Gastroesophageal sphincter (tissue), 4 donors: Measurements from ENCODE around the gene ADARB1. TPM values are rescaled to one million over a fixed set of nuclear protein-coding genes. Genes with fewer than 3 reads are reported as not detected.

Experiments used
- ATAC-seq: fragments of 150-250 bp; one replicate; pipeline ENCODE4 v1.9.1; 2016; ENCODE audit warnings: mild to moderate bottlenecking, moderate library complexity
- H3K27ac ChIP-seq, 4 donors: fragments of 200-600 bp; sonication (generic) in 3 of 4; 1 replicate in 3 of 4; 2 replicates in 1 of 4; pipeline ENCODE4 v1.5.1; 2016 to 2019
- H3K27me3 ChIP-seq: fragments of 200-600 bp; sonication (generic); one replicate; pipeline ENCODE4 v1.5.1; 2019
- H3K36me3 ChIP-seq, 2 donors: fragments of 200-600 bp; sonication (generic); one replicate each; pipeline ENCODE4 v1.5.1; 2019; ENCODE audit warnings: control low read depth in 1 of 2
- H3K4me1 ChIP-seq, 3 donors: fragments of 200-600 bp; sonication (generic); 1 replicate in 2 of 3; 2 replicates in 1 of 3; pipeline ENCODE4 v1.5.1; 2016 to 2019; ENCODE audit warnings: control low read depth in 2 of 3
- H3K4me3 ChIP-seq, 2 donors: fragments of 200-600 bp; sonication (generic); one replicate each; pipeline ENCODE4 v1.5.1; 2019; ENCODE audit warnings: mild to moderate bottlenecking in 1 of 2, moderate library complexity in 1 of 2
- H3K9me3 ChIP-seq, 3 donors: fragments of 200-600 bp; sonication (generic); one replicate each; pipeline ENCODE4 v1.5.1; 2017 to 2019; ENCODE audit warnings: control low read depth in 2 of 3
- CTCF ChIP-seq, 4 experiments: fragments of 200-600 bp in 2 of 4; fragments of 450-650 bp in 2 of 4; sonication (generic) in 1 of 4; IDR thresholded peaks; one replicate each; pipeline ENCODE4 v1.5.1; 2017 to 2019; ENCODE audit warnings: antibody characterized with exemption in 4 of 4, mild to moderate bottlenecking in 2 of 4, moderate library complexity in 2 of 4
- EP300 ChIP-seq: sonication (generic); formaldehyde crosslinking; IDR thresholded peaks from one replicate; pipeline ENCODE4 v1.6.1; 2017; ENCODE audit warnings: antibody characterized with exemption, mild to moderate bottlenecking
- POLR2A ChIP-seq, 2 donors: fragments of 450-650 bp; IDR thresholded peaks; one replicate each; pipeline ENCODE4 v1.6.1; 2017; ENCODE audit warnings: antibody characterized with exemption in 2 of 2, mild to moderate bottlenecking in 2 of 2, moderate library complexity in 1 of 2
- POLR2AphosphoS5 ChIP-seq: sonication (generic); formaldehyde crosslinking; IDR thresholded peaks from one replicate; pipeline ENCODE4 v1.6.1; 2017; ENCODE audit warnings: antibody characterized with exemption
- WGBS, 2 donors: methylation state at CpG; one replicate each; pipeline ENCODE4 v1.1.5; 2018; ENCODE audit warnings: low coverage in 1 of 2; 5-methylcytosine and 5-hydroxymethylcytosine counted together
- total RNA-seq, 4 donors: library from RNA; depleted of rRNA; stranded (reverse); fragments of >200 nt; gene quantifications; one replicate each; pipeline ENCODE4 v1.1.0, GENCODE V29; 2016

The ADARB1 gene
- total RNA-seq, 4 donors from 2014 or later, result 136 to 228 (median 181) TPM

GRCh38 chr21:45226540-45227326 lies 152.4 kb downstream of the ADARB1 start:
- peaks cover 0 to 13% (median 6%) of the 10 kb centered on the region in 3 donors for H3K4me1 ChIP-seq
- 40 to 50% methylated on average over 9 to 14 of the region's 15 CpGs for WGBS, 2 donors

GRCh38 chr21:45227735-45228134 lies 153.4 kb downstream of the ADARB1 start:
- Histone ChIP-seq H3K9me3 (no peaks in the 10 kb centered on the region), H3K4me3 (no peak overlapping the region), H3K27me3 (no peaks in the 10 kb centered on the region), H3K27ac (peak overlapping the region in 1 of 4 donors; percentile 16), H3K4me1 (peaks cover 0 to 13% (median 6%) of the 10 kb centered on the region in 3 donors), H3K36me3 (peaks cover 0 to 21% of the 10 kb centered on the region in 2 donors)
- WGBS, 2 donors, result 68 to 78% methylated on average over 8 to 10 of the region's 10 CpGs
- no peak for TF ChIP-seq POLR2A (IDR thresholded peaks at IDR 0.05)
- peak; percentile 29 for TF ChIP-seq POLR2AphosphoS5
- ATAC-seq, result no peak

More at GRCh38 chr21:45226540-45227326, 152.4 kb downstream of the ADARB1 start:
- H3K4me3 ChIP-seq, result no peak overlapping the region
- peaks cover 0 to 31% of the 10 kb centered on the region in 2 donors for H3K36me3 ChIP-seq
- no peaks in the 10 kb centered on the region for H3K27me3 ChIP-seq
- ATAC-seq, result no peak
- no peaks in the 10 kb centered on the region for H3K9me3 ChIP-seq
- TF ChIP-seq POLR2AphosphoS5 (no peak), CTCF (IDR thresholded peaks at IDR 0.05) (no peak), POLR2A (IDR thresholded peaks at IDR 0.05) (no peak), EP300 (no peak)
- no peak overlapping the region for H3K27ac ChIP-seq

GRCh38 chr21:45228171-45228641 lies 153.8 kb downstream of the ADARB1 start:
- Histone ChIP-seq H3K27ac (peak overlapping the region in 1 of 4 donors; percentile 16), H3K4me3 (no peak overlapping the region), H3K27me3 (no peaks in the 10 kb centered on the region), H3K9me3 (no peaks in the 10 kb centered on the region), H3K36me3 (peaks cover 0 to 16% of the 10 kb centered on the region in 2 donors), H3K4me1 (peaks cover 0 to 13% (median 6%) of the 10 kb centered on the region in 3 donors)
- ATAC-seq, result peak; percentile 74
- TF ChIP-seq POLR2A (IDR thresholded peaks at IDR 0.05) (no peak), POLR2AphosphoS5 (peak; percentile 16)
- 16 to 28% methylated on average over 4 to 6 of the region's 6 CpGs for WGBS, 2 donors

GRCh38 chr21:45228656-45229240 lies 154.4 kb downstream of the ADARB1 start:
- WGBS, 2 donors, result 58 to 75% methylated on average over 2 to 3 of the region's 3 CpGs
- Histone ChIP-seq H3K27ac (peak overlapping the region in 1 of 4 donors; percentile 16), H3K4me3 (no peak overlapping the region), H3K4me1 (peaks cover 0 to 13% (median 6%) of the 10 kb centered on the region in 3 donors), H3K36me3 (peaks cover 0 to 11% of the 10 kb centered on the region in 2 donors), H3K27me3 (peaks cover under 1% of the 10 kb centered on the region), H3K9me3 (no peaks in the 10 kb centered on the region)
- TF ChIP-seq CTCF (IDR thresholded peaks at IDR 0.05) (no peak), POLR2A (IDR thresholded peaks at IDR 0.05) (no peak), EP300 (no peak), POLR2AphosphoS5 (no peak)
- ATAC-seq, result no peak

GRCh38 chr21:45231705-45232104 lies 157.3 kb downstream of the ADARB1 start:
- H3K27ac ChIP-seq, result no peak overlapping the region
- WGBS, 2 donors, result 63 to 75% methylated on average over 3 of the region's 3 CpGs
- H3K4me1 ChIP-seq, result peaks cover 0 to 13% (median 6%) of the 10 kb centered on the region in 3 donors
- H3K36me3 ChIP-seq, result no peaks in the 10 kb centered on the region
- TF ChIP-seq POLR2AphosphoS5 (no peak), CTCF (IDR thresholded peaks at IDR 0.05) (no peak), EP300 (no peak), POLR2A (IDR thresholded peaks at IDR 0.05) (no peak)
- H3K9me3 ChIP-seq, result no peaks in the 10 kb centered on the region
- peaks cover 30% of the 10 kb centered on the region for H3K27me3 ChIP-seq
- no peak for ATAC-seq
- H3K4me3 ChIP-seq, result no peak overlapping the region
